ENCODE data around the gene RSPO4. TPM values are rescaled to one million over a fixed set of nuclear protein-coding genes. Genes with fewer than 3 reads are reported as not detected.

The RSPO4 gene
- total RNA-seq, 2 experiments from 2014 or later, result 0.14 to 0.25 TPM

GRCh38 chr20:945841-946240, 56.3 kb downstream of the RSPO4 start:
- Histone ChIP-seq H3K4me1 (ENCODE audit: insufficient read depth, low read length) (no peaks in the 10 kb centered on the region), H3K36me3 (ENCODE audit: insufficient read depth, low read length) (no peaks in the 10 kb centered on the region), H3K27me3 (ENCODE audit: control insufficient read depth in 1 of 2, insufficient read depth in 2 of 2, low read length in 2 of 2) (peaks cover 0 to 10% of the 10 kb centered on the region in 2 experiments), H3K4me3 (ENCODE audit: low read length) (no peak overlapping the region), H3K9me3 (ENCODE audit: control insufficient read depth in 1 of 2, insufficient read depth in 1 of 2, low read length in 2 of 2) (no peaks in the 10 kb centered on the region), H3K27ac (ENCODE audit: low read depth in 1 of 2, low read length in 2 of 2) (no peak overlapping the region)
- H3K27ac Mint-ChIP-seq, result no peak overlapping the region
- DNase-seq (no peak), ATAC-seq (ENCODE audit: poor library complexity) (no peak)
- H3K4me3 Mint-ChIP-seq, result no peak overlapping the region
- POLR2A ChIA-PET, result no interaction called here
- CTCF ChIA-PET, result no interaction called here
- H3K27me3 Mint-ChIP-seq, result peaks cover 27% of the 10 kb centered on the region
- TF ChIP-seq, protein P1, sequence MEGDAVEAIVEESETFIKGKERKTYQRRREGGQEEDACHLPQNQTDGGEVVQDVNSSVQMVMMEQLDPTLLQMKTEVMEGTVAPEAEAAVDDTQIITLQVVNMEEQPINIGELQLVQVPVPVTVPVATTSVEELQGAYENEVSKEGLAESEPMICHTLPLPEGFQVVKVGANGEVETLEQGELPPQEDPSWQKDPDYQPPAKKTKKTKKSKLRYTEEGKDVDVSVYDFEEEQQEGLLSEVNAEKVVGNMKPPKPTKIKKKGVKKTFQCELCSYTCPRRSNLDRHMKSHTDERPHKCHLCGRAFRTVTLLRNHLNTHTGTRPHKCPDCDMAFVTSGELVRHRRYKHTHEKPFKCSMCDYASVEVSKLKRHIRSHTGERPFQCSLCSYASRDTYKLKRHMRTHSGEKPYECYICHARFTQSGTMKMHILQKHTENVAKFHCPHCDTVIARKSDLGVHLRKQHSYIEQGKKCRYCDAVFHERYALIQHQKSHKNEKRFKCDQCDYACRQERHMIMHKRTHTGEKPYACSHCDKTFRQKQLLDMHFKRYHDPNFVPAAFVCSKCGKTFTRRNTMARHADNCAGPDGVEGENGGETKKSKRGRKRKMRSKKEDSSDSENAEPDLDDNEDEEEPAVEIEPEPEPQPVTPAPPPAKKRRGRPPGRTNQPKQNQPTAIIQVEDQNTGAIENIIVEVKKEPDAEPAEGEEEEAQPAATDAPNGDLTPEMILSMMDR (IDR thresholded peaks at IDR 0.05), result no peak
- intact Hi-C loops (cut with DNase I, micrococcal nuclease), result no loop called here
- H3K4me1 Mint-ChIP-seq (ENCODE audit: low read depth), result no peaks in the 10 kb centered on the region
- H3K36me3 Mint-ChIP-seq (ENCODE audit: low read depth), result no peaks in the 10 kb centered on the region
- no peaks in the 10 kb centered on the region for H3K9me3 Mint-ChIP-seq

GRCh38 chr20:944774-945410, 57.2 kb downstream of the RSPO4 start:
- Mint-ChIP-seq H3K27ac (no peak overlapping the region), H3K27me3 (peaks cover 20% of the 10 kb centered on the region), H3K36me3 (ENCODE audit: low read depth) (no peaks in the 10 kb centered on the region), H3K9me3 (no peaks in the 10 kb centered on the region), H3K4me1 (ENCODE audit: low read depth) (no peaks in the 10 kb centered on the region), H3K4me3 (no peak overlapping the region)
- TF ChIP-seq, protein P1 (IDR thresholded peaks at IDR 0.05), result no peak
- ATAC-seq (ENCODE audit: poor library complexity), result no peak
- no peak for DNase-seq
- Histone ChIP-seq H3K36me3 (ENCODE audit: insufficient read depth, low read length) (no peaks in the 10 kb centered on the region), H3K4me1 (ENCODE audit: insufficient read depth, low read length) (no peaks in the 10 kb centered on the region), H3K27ac (ENCODE audit: low read depth in 1 of 2, low read length in 2 of 2) (no peak overlapping the region), H3K9me3 (ENCODE audit: control insufficient read depth in 1 of 2, insufficient read depth in 1 of 2, low read length in 2 of 2) (no peaks in the 10 kb centered on the region), H3K4me3 (ENCODE audit: low read length) (no peak overlapping the region), H3K27me3 (ENCODE audit: control insufficient read depth in 1 of 2, insufficient read depth in 2 of 2, low read length in 2 of 2) (peaks cover 4 to 10% of the 10 kb centered on the region in 2 experiments)
- ChIA-PET CTCF (no interaction called here), POLR2A (no interaction called here)
- intact Hi-C loops (cut with DNase I, micrococcal nuclease), result no loop called here

GRCh38 chr20:944148-944547, 58.0 kb downstream of the RSPO4 start:
- intact Hi-C loops (cut with DNase I, micrococcal nuclease), result no loop called here
- H3K4me1 Mint-ChIP-seq (ENCODE audit: low read depth), result no peaks in the 10 kb centered on the region
- Histone ChIP-seq H3K4me1 (ENCODE audit: insufficient read depth, low read length) (no peaks in the 10 kb centered on the region), H3K27ac (ENCODE audit: low read depth in 1 of 2, low read length in 2 of 2) (no peak overlapping the region), H3K9me3 (ENCODE audit: control insufficient read depth in 1 of 2, insufficient read depth in 1 of 2, low read length in 2 of 2) (no peaks in the 10 kb centered on the region), H3K36me3 (ENCODE audit: insufficient read depth, low read length) (no peaks in the 10 kb centered on the region), H3K4me3 (ENCODE audit: low read length) (no peak overlapping the region), H3K27me3 (ENCODE audit: control insufficient read depth in 1 of 2, insufficient read depth in 2 of 2, low read length in 2 of 2) (peaks cover 5 to 12% of the 10 kb centered on the region in 2 experiments)
- H3K27me3 Mint-ChIP-seq, result peaks cover 20% of the 10 kb centered on the region
- no peaks in the 10 kb centered on the region for H3K9me3 Mint-ChIP-seq
- no peak overlapping the region for H3K27ac Mint-ChIP-seq
- no peak overlapping the region for H3K4me3 Mint-ChIP-seq
- TF ChIP-seq, protein P1 (IDR thresholded peaks at IDR 0.05), result no peak
- ATAC-seq (ENCODE audit: poor library complexity) (no peak), DNase-seq (no peak)
- POLR2A ChIA-PET, result no interaction called here
- CTCF ChIA-PET, result no interaction called here
- H3K36me3 Mint-ChIP-seq (ENCODE audit: low read depth), result no peaks in the 10 kb centered on the region
